Keratinocyte (primary cell): ENCODE measurements around the gene GNG4.

ENCODE experiments used
- EZH2 ChIP-seq: IDR thresholded peaks from one replicate; pipeline ENCODE4 v1.6.1; 2012; ENCODE audit warnings: inconsistent platforms, mild to moderate bottlenecking, low read length, moderate library complexity
- TF ChIP-seq, protein P1 (sequence below), 3 experiments: IDR thresholded peaks in 1 of 3; conservative IDR thresholded peaks in 1 of 3; optimal IDR thresholded peaks in 1 of 3; 2 replicates in 2 of 3; 3 replicates in 1 of 3; pipeline versions ENCODE3 to v1.5.1; 2011; ENCODE audit warnings: low read length in 3 of 3, mild to moderate bottlenecking in 3 of 3, moderate library complexity in 2 of 3, control low read depth in 1 of 3, inconsistent platforms in 1 of 3; ENCODE audit not compliant: insufficient read depth in 2 of 3; ENCODE audit errors: extremely low read depth in 1 of 3

GRCh38 chr1:235650341-235651169, 971 bp upstream of the GNG4 start:
- TF ChIP-seq, protein P1, sequence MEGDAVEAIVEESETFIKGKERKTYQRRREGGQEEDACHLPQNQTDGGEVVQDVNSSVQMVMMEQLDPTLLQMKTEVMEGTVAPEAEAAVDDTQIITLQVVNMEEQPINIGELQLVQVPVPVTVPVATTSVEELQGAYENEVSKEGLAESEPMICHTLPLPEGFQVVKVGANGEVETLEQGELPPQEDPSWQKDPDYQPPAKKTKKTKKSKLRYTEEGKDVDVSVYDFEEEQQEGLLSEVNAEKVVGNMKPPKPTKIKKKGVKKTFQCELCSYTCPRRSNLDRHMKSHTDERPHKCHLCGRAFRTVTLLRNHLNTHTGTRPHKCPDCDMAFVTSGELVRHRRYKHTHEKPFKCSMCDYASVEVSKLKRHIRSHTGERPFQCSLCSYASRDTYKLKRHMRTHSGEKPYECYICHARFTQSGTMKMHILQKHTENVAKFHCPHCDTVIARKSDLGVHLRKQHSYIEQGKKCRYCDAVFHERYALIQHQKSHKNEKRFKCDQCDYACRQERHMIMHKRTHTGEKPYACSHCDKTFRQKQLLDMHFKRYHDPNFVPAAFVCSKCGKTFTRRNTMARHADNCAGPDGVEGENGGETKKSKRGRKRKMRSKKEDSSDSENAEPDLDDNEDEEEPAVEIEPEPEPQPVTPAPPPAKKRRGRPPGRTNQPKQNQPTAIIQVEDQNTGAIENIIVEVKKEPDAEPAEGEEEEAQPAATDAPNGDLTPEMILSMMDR (optimal IDR thresholded peaks at IDR 0.05 in 1 of 3, IDR thresholded peaks at IDR 0.05 in 1 of 3, conservative IDR thresholded peaks at IDR 0.05 in 1 of 3; ENCODE audit: extremely low read depth in 1 of 3, insufficient read depth in 2 of 3, low read length in 3 of 3): no peak
- peak; percentile 97 for TF ChIP-seq EZH2
